Cerebellar nuclear complex (tissue), 1 donor: ENCODE results near the gene ASF1B.
"Not testable (repeated sequence)": the region's sequence is repeated elsewhere in the genome, so short reads cannot be mapped to it uniquely, and the experiment has no call there.

Source experiments
- DNase-seq, 2 experiments: peaks; one replicate each; lab custom pipeline; 2025; lab: John Stamatoyannopoulos, UW

ASF1B gene

GRCh38 chr19:14159059-14159458, 22.7 kb upstream of the ASF1B start:
- DNase-seq = no peak

DNA sequence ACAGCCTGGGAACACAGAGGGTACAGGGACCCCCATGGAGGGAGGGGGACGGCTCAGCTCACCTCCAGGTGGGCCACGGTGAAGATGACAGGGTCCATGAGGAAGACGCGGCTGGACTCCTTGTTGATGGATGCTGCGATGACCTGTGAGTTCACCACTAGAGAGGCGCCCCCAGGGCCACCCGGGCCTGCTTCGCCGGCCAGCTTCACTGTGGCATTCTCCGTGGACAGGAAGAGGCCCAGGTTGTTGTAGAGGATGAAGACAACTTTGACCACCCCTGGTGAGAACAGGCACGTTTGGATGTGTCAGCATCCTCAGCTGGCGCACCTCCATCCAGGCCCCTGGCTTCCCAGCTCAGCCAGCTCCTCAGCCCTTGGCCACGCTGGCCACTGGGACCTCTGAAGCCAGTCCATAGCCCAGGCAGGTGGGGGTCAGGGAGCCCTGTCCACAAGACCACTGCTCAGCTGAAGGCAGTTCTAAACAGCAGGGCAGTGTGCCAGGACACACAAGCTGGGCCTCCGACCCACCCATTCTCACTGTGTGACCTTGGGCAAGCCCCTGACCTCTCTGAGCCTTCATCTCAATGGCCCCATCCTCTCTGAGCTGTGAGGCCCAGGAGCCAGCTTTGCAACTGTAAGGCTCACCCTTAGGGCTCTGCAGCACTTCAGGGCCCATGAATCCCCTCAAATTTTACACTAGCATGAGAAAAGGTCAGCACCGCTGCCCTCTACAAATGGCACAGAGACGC, 22.1 kb upstream of the ASF1B start:
- DNase-seq = no peak

DNA sequence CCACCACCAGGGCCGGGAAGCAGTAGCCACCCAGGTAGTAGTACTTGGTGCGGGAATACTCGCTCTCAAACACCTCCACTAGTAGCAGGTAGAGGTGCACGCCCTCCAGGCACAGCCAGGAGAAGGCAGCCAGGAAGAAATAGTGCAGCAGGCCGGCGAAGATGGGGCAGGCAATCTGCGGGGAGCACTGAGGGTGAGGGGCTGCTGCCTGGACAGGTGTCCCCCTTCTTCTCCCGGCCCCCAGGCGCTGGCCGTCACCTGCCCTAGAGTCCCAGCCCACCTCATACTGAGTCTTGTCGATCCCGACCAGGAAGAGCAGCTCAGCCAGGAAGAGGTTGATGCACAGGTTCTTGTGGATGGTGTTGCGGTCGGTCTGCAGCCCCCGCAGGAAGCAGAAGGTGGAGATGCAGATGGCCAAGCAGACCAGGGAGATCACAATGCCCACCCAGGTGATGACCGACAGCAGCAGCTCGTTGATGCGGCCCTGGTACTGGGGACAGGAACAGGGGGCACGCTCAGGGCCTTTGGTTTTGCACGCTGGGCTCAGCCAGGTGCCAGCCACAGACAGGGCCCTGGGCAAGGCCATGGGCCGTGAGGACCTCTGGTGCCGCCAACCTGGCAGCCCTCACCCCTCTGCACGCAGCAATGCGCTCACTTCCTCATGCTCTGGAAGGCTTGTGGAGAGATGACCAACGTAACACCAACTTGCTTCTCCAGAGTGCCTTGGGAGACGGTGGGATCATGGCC, 20.8 kb upstream of the ASF1B start:
- DNase-seq = no peak

DNA sequence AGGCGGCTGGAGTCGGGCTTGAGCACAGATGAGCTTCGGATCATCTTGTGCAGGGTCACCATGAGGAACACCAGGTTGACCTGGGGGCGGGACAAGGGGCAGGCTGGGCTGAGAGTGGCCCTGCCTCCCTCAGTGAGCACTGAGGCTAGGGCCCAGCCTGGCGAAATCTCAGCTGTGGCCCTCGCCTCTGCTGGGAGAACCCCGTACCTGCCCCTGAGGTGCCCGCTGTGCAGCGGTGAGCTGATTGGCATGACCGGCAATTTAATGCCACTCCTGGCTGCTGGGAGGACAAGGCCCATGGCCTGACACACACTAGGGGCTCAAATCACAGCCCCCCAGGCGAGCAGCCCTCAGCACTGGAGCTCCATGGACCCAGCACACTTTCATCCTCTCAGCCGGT, 19.7 kb upstream of the ASF1B start:
- DNase-seq = no peak

- DNase-seq = no peak
Measured at GRCh38 chr19:14155371-14155770, 19.0 kb upstream of the ASF1B start.

GRCh38 chr19:14152713-14153112, 16.3 kb upstream of the ASF1B start:
- DNase-seq = no peak

GRCh38 chr19:14150770-14151661, 14.6 kb upstream of the ASF1B start:
- DNase-seq = no peak

DNA sequence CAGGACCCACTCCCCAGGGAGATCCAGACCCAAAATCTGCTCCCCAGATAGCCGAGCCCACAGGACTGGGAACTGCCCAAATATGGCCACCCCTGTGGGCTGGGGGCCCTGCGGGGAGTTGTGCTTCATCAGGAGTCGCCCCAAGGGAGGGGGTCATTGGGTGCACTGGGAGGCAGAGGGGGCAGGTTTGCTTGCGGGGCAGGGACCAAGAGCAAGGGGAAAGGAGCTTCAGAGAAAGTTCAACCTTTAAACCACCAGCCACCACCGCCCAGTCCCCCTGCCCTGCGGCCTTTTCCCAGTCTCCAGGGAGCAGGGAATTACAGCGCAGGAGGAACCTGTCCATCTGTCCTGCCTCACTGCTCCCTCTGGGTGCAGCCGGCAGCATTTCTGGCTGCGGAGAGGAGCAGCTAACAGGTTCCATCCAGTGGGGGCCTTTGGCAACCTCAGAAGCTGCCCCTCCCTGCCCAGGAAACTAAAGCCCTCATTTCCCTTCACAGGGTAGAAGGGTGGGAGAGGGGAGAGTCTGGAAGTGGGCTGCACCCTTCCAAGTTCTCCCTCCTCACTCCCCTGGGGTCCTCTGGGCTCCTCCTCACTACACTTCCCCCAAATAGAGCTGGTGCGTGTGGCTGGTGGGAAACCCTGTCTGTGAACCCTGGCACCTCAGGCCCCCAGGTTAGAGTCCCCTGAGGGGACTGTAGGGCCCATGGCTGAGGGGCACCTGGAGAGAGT, 13.8 kb upstream of the ASF1B start:
- no peak for DNase-seq

- no peak for DNase-seq
Measured at GRCh38 chr19:14149509-14149994, 13.2 kb upstream of the ASF1B start.

DNA sequence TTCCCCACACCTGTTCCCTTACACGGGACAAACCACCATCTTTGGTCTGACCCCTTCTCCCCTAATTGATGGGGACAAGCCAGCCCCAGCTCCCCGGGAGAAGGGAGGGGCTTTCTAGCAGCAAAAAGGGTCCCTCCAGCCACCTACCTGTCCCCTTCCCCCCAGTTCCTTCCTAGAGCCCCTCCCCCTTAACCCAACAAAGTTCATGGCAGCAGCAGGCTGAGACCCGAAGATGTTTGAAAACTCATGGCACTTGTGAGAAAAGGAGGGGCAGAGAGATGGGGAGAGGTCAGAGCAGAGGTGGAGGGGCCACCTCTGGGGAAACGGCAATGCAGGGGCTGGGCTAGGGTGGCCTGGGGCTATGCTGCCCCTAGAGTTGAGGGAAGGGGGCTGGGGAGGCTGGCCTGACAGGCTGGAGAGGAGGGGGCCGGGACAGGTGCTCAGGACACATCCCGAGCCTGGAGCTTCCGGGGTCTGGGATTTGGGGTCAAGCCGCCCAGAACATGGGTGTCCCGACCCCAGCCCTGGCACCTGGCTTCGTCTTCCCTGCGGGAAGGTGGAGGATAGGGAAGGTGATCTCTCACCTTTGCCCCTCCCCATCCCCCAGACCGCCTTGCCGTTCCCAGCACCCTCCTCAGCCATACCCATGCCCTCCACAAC, 12.5 kb upstream of the ASF1B start:
- no peak for DNase-seq

GRCh38 chr19:14147797-14148605, 11.6 kb upstream of the ASF1B start:
- no peak for DNase-seq

DNA sequence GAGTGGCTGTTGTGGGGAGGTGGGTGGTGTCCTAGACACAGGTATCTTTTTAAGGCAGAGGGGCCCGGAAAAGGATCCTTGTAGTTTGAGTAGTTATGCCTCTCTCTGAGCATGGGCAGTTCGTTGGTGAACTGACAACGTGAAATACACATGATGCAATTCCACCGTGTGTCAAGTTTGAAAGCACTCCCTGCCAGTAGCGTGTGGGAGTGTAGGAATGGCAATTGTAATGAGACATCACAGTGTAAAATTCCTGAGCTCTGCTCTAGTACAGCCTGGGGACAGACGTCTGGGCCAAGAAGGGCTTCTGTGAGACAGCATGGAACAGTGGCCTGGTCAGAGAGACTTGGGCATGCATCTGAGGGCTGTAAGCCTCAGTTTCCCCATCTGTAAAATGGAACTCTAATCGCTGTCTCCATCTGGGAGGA, 10.4 kb upstream of the ASF1B start:
- no peak for DNase-seq

DNA sequence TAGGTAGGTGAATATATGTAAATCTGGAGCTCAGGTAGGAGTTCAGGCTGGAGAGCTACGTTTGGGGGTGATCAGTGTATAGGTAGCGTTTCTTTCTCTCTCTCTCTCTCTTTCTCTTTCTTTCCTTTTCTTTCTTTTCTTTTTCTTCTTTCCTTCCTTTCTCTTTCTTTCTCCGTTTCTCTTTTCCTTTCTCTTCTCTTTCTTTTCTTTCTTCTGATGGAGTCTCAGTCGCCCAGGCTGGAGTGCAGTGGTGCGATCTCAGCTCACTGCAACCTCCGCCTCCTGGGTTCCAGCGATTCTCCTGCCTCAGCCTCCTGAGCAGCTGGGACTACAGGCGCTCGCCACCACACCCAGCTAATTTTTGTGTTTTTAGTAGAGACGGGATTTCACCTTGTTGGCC, 9.8 kb upstream of the ASF1B start:
- not testable (repeated sequence) for DNase-seq

DNA sequence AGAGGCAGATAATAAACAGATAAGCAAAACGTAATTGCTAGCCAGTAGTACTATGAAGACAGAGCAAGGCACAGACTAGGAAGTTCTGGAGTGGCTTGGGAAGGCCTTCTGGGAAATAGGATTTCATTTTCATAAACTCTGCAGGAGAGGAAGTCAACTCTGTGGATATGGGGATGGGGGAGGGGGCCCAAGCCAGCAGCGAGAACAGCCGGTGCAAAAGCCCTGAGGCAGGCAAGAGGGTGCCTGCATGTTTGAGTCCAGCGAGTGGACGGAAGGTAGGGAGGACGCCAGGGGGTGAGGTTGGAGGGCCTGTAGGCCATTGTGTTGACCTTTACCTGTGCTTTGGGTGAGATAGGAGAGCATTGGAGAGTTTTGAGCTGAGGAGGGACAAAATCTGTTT, 9.0 kb upstream of the ASF1B start:
- DNase-seq = no peak

- DNase-seq = no peak
Measured at GRCh38 chr19:14142262-14143190, 6.1 kb upstream of the ASF1B start.

DNA sequence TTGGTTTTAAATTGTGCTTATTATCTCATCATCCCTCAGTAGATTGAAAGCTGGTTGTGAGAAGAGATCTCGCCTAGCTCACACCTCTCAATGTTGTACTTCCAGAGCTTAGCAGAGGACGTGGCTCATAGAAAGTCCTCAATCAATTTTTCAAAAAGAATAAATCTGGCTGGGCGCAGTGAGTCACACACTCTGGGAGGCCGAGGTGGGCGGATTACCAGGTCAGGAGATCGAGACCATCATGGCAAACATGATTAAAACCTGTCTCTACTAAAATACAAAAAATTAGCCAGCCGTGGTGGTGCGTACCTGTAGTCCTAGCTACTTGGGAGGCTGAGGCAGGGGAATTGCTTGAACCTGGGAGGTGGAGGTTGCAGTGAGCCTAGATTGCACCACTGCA, 4.7 kb upstream of the ASF1B start:
- no peak for DNase-seq

- no peak for DNase-seq
Measured at GRCh38 chr19:14139944-14140343, 3.6 kb upstream of the ASF1B start.

DNA sequence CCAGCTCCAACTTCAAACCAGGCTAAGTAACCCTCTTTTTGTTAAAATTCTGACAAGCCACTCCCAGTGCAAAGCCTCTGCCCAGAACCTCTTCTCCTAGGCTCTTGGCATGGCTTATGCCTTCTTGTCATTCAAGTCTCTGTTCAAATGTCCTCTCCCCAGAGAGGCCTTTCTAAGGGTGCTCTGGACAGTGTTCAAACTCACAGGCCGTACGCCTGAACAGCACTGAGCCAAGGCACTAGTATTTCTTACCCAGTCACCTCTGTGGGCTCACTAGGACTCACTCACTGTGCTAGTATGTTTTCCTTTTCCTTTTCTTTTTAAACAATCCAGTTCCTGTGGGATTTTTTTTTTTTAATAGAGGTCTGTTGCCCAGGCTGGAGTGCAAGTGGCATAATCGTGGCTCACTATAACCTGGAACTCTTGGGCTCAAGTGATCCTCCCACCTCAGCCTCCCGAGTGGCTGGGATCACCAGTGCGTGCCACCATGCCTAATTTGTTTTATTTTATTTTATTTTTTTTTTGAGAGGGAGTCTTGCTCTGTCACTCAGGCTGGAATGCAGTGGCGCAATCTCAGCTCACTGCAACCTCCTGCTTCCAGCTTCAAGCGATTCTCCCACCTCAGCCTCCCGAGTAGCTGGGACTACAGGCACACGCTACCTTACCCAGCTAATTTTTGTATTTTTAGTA, 2.3 kb upstream of the ASF1B start:
- DNase-seq = no peak
